ENCODE data around the gene NSMCE4A. TPM values are rescaled to one million over a fixed set of nuclear protein-coding genes. Genes with fewer than 3 reads are reported as not detected.

Gene NSMCE4A
- total and polyA plus RNA-seq, 2 of the 4 experiments (the other 2 are of a cell fraction), result 13.4 to 33.2 TPM

DNA sequence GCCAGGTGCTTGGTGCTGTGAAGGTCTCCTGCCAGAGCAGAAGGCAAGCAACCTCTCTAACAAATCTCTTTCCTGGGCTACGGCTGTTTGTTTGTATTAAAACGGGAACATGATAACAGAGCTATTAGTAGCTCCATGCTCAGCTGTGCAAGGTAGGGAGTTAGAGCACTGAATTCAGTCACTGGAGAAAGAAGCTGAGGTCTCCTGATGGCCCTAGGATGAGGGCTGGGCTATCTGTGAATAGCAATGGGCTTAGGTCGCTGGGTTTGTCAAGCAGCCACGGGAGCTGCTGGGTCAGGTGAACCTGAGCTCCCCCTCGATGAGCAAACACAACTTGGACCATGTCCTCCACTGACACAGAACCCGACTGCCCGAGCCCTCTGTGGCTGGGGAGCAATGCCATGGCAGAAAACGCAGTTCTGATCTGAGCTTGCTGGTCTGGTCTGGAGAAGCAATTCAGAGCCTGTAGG, 38.3 kb upstream of the NSMCE4A start:
- intact Hi-C loops (cut with micrococcal nuclease) (no loop called here), dilution Hi-C loops (cut with HindIII; ENCODE audit: low sequenced_read_pairs, unreplicated experiment) (no loop called here), in situ Hi-C loops (cut with MboI; ENCODE audit: low sequenced_read_pairs) (no loop called here)
- Histone ChIP-seq H3K9me1 (ENCODE audit: insufficient read depth, low read length) (no peaks in the 10 kb centered on the region), H2AK5ac (ENCODE audit: low read depth, low read length) (no peak overlapping the region), H3K9me3 (ENCODE audit: control insufficient read depth, insufficient read depth, low read length) (peaks cover 4% of the 10 kb centered on the region; the same call in 1 of the 2 replicates), H3K27ac (ENCODE audit: insufficient read depth, low read length) (no peak overlapping the region), H3K4me2 (ENCODE audit: low read depth, low read length) (no peak overlapping the region), H3K4ac (ENCODE audit: low read depth, low read length) (no peak overlapping the region), H4K20me1 (ENCODE audit: insufficient read depth, low read length) (no peaks in the 10 kb centered on the region), H3K23ac (ENCODE audit: low read depth, low read length) (no peak overlapping the region), H3K4me1 (ENCODE audit: control insufficient read depth, insufficient read depth, low read length) (no peaks in the 10 kb centered on the region), H2BK5ac (ENCODE audit: low read depth, low read length, poor library complexity, severe bottlenecking) (no peak overlapping the region), H2BK120ac (ENCODE audit: low read depth, low read length) (no peak overlapping the region), H3K56ac (ENCODE audit: extremely low read depth, insufficient read depth, low read length) (no peak overlapping the region), H3K14ac (replicated peaks; ENCODE audit: low read depth, low read length) (no peak overlapping the region), H3K9ac (ENCODE audit: low read depth, low read length) (no peak overlapping the region), H3K36me3 (ENCODE audit: control insufficient read depth, insufficient read depth, low read length) (no peaks in the 10 kb centered on the region), H2BK15ac (ENCODE audit: low read depth, low read length) (no peak overlapping the region), H3K4me3 (ENCODE audit: insufficient read depth, low read depth, low read length) (no peak overlapping the region), H3K18ac (ENCODE audit: low read depth, low read length) (no peak overlapping the region), H2AK9ac (replicated peaks; ENCODE audit: low read depth, low read length, poor library complexity) (no peak overlapping the region), H2BK20ac (ENCODE audit: low read depth, low read length) (no peak overlapping the region), H3K79me1 (ENCODE audit: low read depth in 1 of 2, low read length in 2 of 2) (no peaks in the 10 kb centered on the region), H4K5ac (ENCODE audit: low read depth, low read length) (no peak overlapping the region), H4K91ac (ENCODE audit: insufficient read depth, low read depth, low read length) (no peak overlapping the region), H4K8ac (ENCODE audit: low read depth in 2 of 2, low read length in 2 of 2) (no peak overlapping the region), H2AFZ (replicated peaks; ENCODE audit: low read length, poor library complexity) (no peak overlapping the region), H3K27me3 (ENCODE audit: control insufficient read depth, insufficient read depth, low read length) (peaks cover 11% of the 10 kb centered on the region)
- ChIA-PET POLR2A (ENCODE audit: unreplicated experiment) (no interaction called here), CTCF (no interaction called here)
- DNase-seq, result no peak
- ATAC-seq (ENCODE audit: low read depth), result no peak
- no TSS peak for BruUV-seq (replicated peaks)
- WGBS, 2 experiments (ENCODE audit: extremely low coverage in 2 of 2, insufficient read length in 1 of 2), result 100% methylated on average over 1 of the region's 8 CpGs; no CpG with 5 or more reads in 1 of the 2 experiments
- TF ChIP-seq BHLHE40 (IDR thresholded peaks at IDR 0.05; ENCODE audit: low read depth, low read length) (no peak), FOS (IDR thresholded peaks at IDR 0.05; ENCODE audit: low read depth, low read length) (no peak), RFX5 (IDR thresholded peaks at IDR 0.05; ENCODE audit: low read depth, low read length) (no peak), RCOR1 (IDR thresholded peaks at IDR 0.05; ENCODE audit: insufficient replicate concordance, low read length) (no peak), POLR2A (IDR thresholded peaks at IDR 0.05; ENCODE audit: low read depth, low read length) (no peak), MAFK (IDR thresholded peaks at IDR 0.05; ENCODE audit: low read depth, low read length) (no peak)

Data from IMR-90 (cell line).